GM23338 (cell line): ENCODE results near the gene HHATL. TPM values are rescaled to one million over a fixed set of nuclear protein-coding genes. Genes with fewer than 3 reads are reported as not detected.

Source experiments
- ATAC-seq: fragments of 200-7000 bp; cut with Tn5 transposase; 3 replicates; pipeline ENCODE4 v1.9.1; 2020
- DNase-seq: peaks from one replicate; pipeline ENCODE4 v3.0.0-alpha.2; 2015; ENCODE audit warnings: low spot score
- H2AFZ ChIP-seq: fragments of 200-600 bp; sonication (generic); 2 replicates; pipeline ENCODE4 v1.8.0; 2016; ENCODE audit warnings: antibody characterized with exemption, mild to moderate bottlenecking, moderate library complexity
- H3F3A ChIP-seq: fragments of 200-600 bp; sonication (generic); replicated peaks from 2 replicates; pipeline ENCODE4 v1.8.0; 2017; ENCODE audit warnings: antibody characterized with exemption, mixed run types, low read depth
- H3K27ac ChIP-seq: fragments of 200-600 bp; sonication (generic); 2 replicates; pipeline ENCODE4 v1.6.1; 2016; ENCODE audit warnings: low read depth
- H3K27me3 ChIP-seq: fragments of 200-600 bp; sonication (generic); 2 replicates; pipeline ENCODE4 v1.8.0; 2016; ENCODE audit warnings: mild to moderate bottlenecking, mixed run types, moderate library complexity; ENCODE audit not compliant: insufficient read depth
- H3K36me3 ChIP-seq: fragments of 200-600 bp; sonication (generic); 2 replicates; pipeline ENCODE4 v1.8.0; 2016; ENCODE audit warnings: mild to moderate bottlenecking; ENCODE audit not compliant: insufficient read depth
- H3K4me1 ChIP-seq: fragments of 200-600 bp; sonication (generic); 2 replicates; pipeline ENCODE4 v1.8.0; 2016; ENCODE audit warnings: mild to moderate bottlenecking, moderate library complexity; ENCODE audit not compliant: insufficient read depth
- H3K4me2 ChIP-seq: fragments of 200-600 bp; sonication (generic); 2 replicates; pipeline ENCODE4 v1.7.1; 2017; ENCODE audit warnings: mixed run types
- H3K4me3 ChIP-seq: fragments of 200-600 bp; sonication (generic); 2 replicates; pipeline ENCODE4 v1.6.1; 2016; ENCODE audit warnings: mixed run types
- H3K79me2 ChIP-seq: fragments of 200-600 bp; sonication (generic); replicated peaks from 2 replicates; pipeline ENCODE4 v1.8.0; 2017; ENCODE audit warnings: mild to moderate bottlenecking; ENCODE audit not compliant: insufficient read depth
- H3K9me2 ChIP-seq: fragments of 200-600 bp; sonication (generic); 2 replicates; pipeline ENCODE4 v1.8.0; 2017; ENCODE audit not compliant: insufficient read depth
- H4K20me1 ChIP-seq: fragments of 200-600 bp; sonication (generic); replicated peaks from 2 replicates; pipeline ENCODE4 v1.8.0; 2017; ENCODE audit warnings: mild to moderate bottlenecking; ENCODE audit not compliant: insufficient read depth
- H3K27ac Mint-ChIP-seq: 2 replicates; pipeline ENCODE4 v1.8.0; 2020; ENCODE audit warnings: inconsistent platforms, mild to moderate bottlenecking, moderate library complexity, mixed read lengths
- H3K27me3 Mint-ChIP-seq: 3 replicates; pipeline ENCODE4 v1.8.0; 2022; ENCODE audit warnings: low read depth, mild to moderate bottlenecking, moderate library complexity, mixed read lengths, inconsistent platforms; ENCODE audit not compliant: insufficient read depth, poor library complexity
- H3K36me3 Mint-ChIP-seq: 3 replicates; pipeline ENCODE4 v1.8.0; 2021; ENCODE audit warnings: low read depth, mild to moderate bottlenecking, inconsistent platforms, moderate library complexity, mixed read lengths
- H3K4me1 Mint-ChIP-seq: 3 replicates; pipeline ENCODE4 v1.8.0; 2020; ENCODE audit warnings: mild to moderate bottlenecking, inconsistent platforms, mixed read lengths
- H3K4me3 Mint-ChIP-seq: 3 replicates; pipeline ENCODE4 v1.8.0; 2021; ENCODE audit warnings: moderate library complexity, mild to moderate bottlenecking, inconsistent platforms, mixed read lengths
- H3K9me3 Mint-ChIP-seq: 3 replicates; pipeline ENCODE4 v1.8.0; 2020; ENCODE audit warnings: moderate library complexity, mild to moderate bottlenecking, inconsistent platforms, mixed read lengths
- JUNB ChIP-seq: IDR thresholded peaks from one replicate; pipeline ENCODE4 v1.6.1; 2016; ENCODE audit warnings: antibody characterized with exemption; ENCODE audit not compliant: unreplicated experiment
- POLR2AphosphoS5 ChIP-seq: IDR thresholded peaks from 2 replicates; pipeline ENCODE4 v1.6.1; 2016; ENCODE audit warnings: antibody characterized with exemption, low read depth
- ZNF114 ChIP-seq: fragments of 250-450 bp; sonication (Bioruptor Pico); IDR thresholded peaks from 2 replicates; pipeline ENCODE4 v1.5.0; 2020; ENCODE audit warnings: mild to moderate bottlenecking, moderate library complexity
- ZNF331 ChIP-seq: fragments of 250-450 bp; sonication (Bioruptor Pico); IDR thresholded peaks from 2 replicates; pipeline ENCODE4 v1.5.0; 2020; ENCODE audit warnings: low read depth, mild to moderate bottlenecking, moderate library complexity
- polyA plus RNA-seq: library from polyadenylated mRNA; unstranded; fragments of >200 nt; fragmentation: Nextera tagmentation; extraction: Ambion mirVana; gene quantifications from 2 replicates; pipeline ENCODE4 v1.2.1, GENCODE V29; 2016
- total RNA-seq: library from RNA; depleted of rRNA; stranded (reverse); fragments of >200 nt; shearing (Covaris generic); gene quantifications from 2 replicates; pipeline ENCODE4 v1.2.3, GENCODE V29; 2014
- TF ChIP-seq, protein P1 (sequence below), 2 experiments: fragments of 200-600 bp in 1 of 2; sonication (generic) in 1 of 2; conservative IDR thresholded peaks; 2 replicates each; pipeline versions ENCODE4 v1.5.1 to v1.6.1; 2016 to 2017; ENCODE audit warnings: antibody characterized with exemption in 2 of 2, low read depth in 2 of 2, mild to moderate bottlenecking in 2 of 2, moderate library complexity in 1 of 2

The HHATL gene
- total and polyA plus RNA-seq, 2 experiments from 2014 or later: not detected

DNA sequence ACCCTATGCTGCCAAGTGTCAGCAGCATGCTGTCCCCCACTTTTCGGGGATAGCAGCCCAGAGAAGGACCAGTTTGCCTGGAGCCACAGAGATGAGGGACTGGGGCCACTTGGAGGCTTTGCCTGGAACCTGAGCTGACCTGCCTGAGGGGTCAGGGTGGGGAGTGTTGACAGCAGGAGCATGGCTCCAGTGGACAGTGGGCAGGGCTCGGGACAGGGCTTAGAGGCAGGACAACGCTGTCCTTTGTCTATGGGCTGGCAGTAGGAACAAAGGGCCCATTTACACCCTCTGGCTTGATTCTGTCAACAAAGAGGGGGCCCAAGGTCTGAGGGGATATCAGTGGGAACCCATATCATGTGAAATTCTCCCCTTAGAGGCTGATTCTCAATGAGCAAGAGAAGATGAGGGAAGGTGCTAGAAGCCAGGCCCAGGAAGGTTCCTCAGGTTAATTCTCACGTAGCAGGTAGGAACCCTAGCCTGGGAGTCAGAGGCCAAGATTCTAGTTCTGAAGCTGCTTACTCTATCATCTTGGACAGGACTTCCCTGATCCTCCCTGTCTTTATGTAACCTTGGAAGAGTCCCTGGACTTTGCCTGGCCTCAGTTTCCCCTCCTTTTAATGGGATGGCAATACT lies 29.7 kb upstream of the HHATL start:
- Mint-ChIP-seq H3K4me1 (peaks cover 39% of the 10 kb centered on the region), H3K36me3 (no peaks in the 10 kb centered on the region), H3K27ac (0 out of 2 replicates have a peak overlapping the region, but pooled peaks have one; percentile 62), H3K4me3 (no peak overlapping the region; the same call in 2 of the 3 replicates), H3K9me3 (no peaks in the 10 kb centered on the region), H3K27me3 (peaks cover 17% of the 10 kb centered on the region)
- Histone ChIP-seq H3K36me3 (no peaks in the 10 kb centered on the region), H3K9me2 (peaks cover 3% of the 10 kb centered on the region; the same call in 1 of the 2 replicates), H2AFZ (no peak overlapping the region), H3K4me3 (no peak overlapping the region), H3K79me2 (no peaks in the 10 kb centered on the region), H3K4me1 (peaks cover 15% of the 10 kb centered on the region), H3K27ac (no peak overlapping the region), H3F3A (no peaks in the 10 kb centered on the region), H3K4me2 (no peak overlapping the region), H3K27me3 (no peaks in the 10 kb centered on the region), H4K20me1 (no peaks in the 10 kb centered on the region)
- no peak for TF ChIP-seq JUNB
- TF ChIP-seq ZNF331 (CRISPR knock-in tag): no peak
- no peak for TF ChIP-seq POLR2AphosphoS5
- no peak for DNase-seq
- ATAC-seq: no peak

DNA sequence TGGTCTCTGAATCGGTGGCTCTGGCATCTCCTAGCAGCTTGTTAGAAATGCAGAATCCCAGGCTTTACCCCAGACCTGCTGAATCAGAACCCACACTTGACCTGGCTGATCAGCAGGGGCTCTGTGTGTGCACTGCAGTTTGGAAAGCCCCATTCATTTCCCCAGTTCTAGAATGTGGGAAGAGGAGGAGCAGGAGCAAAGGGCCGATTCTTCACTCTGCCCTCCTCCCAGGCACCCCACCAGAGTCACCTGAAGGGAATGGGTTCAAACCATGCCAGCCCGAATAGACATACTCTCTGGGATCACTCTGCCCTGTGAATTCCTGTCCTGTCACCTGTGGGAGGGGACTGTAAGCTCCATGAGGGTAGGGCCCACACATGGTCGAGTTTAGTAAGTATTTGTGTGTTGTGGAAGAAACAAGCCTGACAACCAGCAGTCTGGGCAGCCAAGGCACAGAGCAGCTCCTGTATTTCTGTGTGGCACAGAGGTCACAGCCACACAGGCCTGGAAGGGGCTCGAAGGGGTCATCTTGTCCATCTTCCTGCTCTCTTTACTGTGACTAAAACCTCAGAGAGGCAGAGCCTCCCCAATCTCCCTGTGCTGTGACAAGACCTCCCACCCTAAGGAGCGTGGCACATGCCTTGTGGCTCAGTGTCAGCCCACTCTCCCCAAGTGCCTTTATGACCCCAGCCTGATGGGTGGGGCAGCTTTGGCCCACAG lies 29.0 kb upstream of the HHATL start:
- Histone ChIP-seq H3K4me1 (peaks cover 15% of the 10 kb centered on the region), H3K79me2 (no peaks in the 10 kb centered on the region), H4K20me1 (no peaks in the 10 kb centered on the region), H3K9me2 (peaks cover 3% of the 10 kb centered on the region; the same call in 1 of the 2 replicates), H2AFZ (no peak overlapping the region), H3K4me2 (no peak overlapping the region), H3K27me3 (no peaks in the 10 kb centered on the region), H3F3A (no peaks in the 10 kb centered on the region), H3K27ac (no peak overlapping the region), H3K36me3 (no peaks in the 10 kb centered on the region), H3K4me3 (no peak overlapping the region)
- H3K27ac Mint-ChIP-seq: no peak overlapping the region
- H3K27me3 Mint-ChIP-seq: peaks cover 17% of the 10 kb centered on the region
- no peak for ATAC-seq
- TF ChIP-seq ZNF114 (CRISPR knock-in tag): no peak
- H3K9me3 Mint-ChIP-seq: no peaks in the 10 kb centered on the region
- no peak overlapping the region for H3K4me3 Mint-ChIP-seq
- peaks cover 40% of the 10 kb centered on the region for H3K4me1 Mint-ChIP-seq
- H3K36me3 Mint-ChIP-seq: no peaks in the 10 kb centered on the region
- no peak for DNase-seq

DNA sequence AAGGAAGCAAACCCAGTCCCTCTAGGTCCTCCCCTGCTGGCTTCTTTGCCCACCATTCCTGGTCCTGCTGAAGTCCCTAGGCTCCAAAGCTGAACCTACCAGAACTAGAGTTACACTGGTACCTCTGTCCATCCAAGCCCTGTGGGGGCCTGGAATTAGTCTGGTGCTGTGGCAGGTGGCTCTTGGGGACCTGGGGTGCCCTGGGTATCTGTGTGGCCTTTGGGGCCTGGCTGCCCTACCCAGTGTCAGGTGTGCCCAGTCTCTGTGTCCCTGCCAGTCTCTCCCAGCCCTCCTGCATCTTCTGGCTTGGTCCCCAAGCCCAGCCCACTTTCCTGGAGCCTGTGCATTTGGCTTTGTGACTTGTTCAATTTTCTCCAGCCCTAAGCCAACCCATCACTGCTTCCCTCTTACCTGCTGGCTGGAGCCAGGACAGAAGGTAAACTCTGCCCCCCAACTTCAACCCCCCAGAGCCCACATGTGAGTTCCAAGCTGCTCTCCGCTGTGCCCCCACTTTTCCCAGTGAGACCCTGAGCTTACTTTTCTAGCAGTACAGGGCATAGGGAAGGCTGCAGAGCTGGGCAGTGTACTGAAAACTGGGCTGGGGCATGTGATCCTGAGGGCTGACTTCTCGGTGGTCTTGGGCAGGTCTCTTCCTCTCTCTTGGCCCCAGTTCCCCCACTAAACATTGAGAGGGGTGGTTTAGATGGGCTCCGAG lies 28.3 kb upstream of the HHATL start:
- no peak overlapping the region for H3K4me3 ChIP-seq
- H3K27ac ChIP-seq: no peak overlapping the region
- Mint-ChIP-seq H3K4me3 (no peak overlapping the region), H3K4me1 (peaks cover 37% of the 10 kb centered on the region), H3K27me3 (peaks cover 17% of the 10 kb centered on the region), H3K9me3 (no peaks in the 10 kb centered on the region), H3K27ac (no peak overlapping the region), H3K36me3 (no peaks in the 10 kb centered on the region)
- peaks cover 3% of the 10 kb centered on the region; the same call in 1 of the 2 replicates for H3K9me2 ChIP-seq
- H3F3A ChIP-seq: no peaks in the 10 kb centered on the region
- H3K79me2 ChIP-seq: no peaks in the 10 kb centered on the region
- TF ChIP-seq, protein P1, sequence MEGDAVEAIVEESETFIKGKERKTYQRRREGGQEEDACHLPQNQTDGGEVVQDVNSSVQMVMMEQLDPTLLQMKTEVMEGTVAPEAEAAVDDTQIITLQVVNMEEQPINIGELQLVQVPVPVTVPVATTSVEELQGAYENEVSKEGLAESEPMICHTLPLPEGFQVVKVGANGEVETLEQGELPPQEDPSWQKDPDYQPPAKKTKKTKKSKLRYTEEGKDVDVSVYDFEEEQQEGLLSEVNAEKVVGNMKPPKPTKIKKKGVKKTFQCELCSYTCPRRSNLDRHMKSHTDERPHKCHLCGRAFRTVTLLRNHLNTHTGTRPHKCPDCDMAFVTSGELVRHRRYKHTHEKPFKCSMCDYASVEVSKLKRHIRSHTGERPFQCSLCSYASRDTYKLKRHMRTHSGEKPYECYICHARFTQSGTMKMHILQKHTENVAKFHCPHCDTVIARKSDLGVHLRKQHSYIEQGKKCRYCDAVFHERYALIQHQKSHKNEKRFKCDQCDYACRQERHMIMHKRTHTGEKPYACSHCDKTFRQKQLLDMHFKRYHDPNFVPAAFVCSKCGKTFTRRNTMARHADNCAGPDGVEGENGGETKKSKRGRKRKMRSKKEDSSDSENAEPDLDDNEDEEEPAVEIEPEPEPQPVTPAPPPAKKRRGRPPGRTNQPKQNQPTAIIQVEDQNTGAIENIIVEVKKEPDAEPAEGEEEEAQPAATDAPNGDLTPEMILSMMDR (conservative IDR thresholded peaks at IDR 0.05; ENCODE audit: low read depth in 2 of 2): no peak
- no peak for TF ChIP-seq ZNF114 (CRISPR knock-in tag)
- no peak overlapping the region for H3K4me2 ChIP-seq
- no peak for DNase-seq
- no peaks in the 10 kb centered on the region for H3K36me3 ChIP-seq
- H3K4me1 ChIP-seq: peaks cover 15% of the 10 kb centered on the region
- no peak for ATAC-seq
- H2AFZ ChIP-seq: no peak overlapping the region
- no peaks in the 10 kb centered on the region for H4K20me1 ChIP-seq
- H3K27me3 ChIP-seq: no peaks in the 10 kb centered on the region
